IPS-11a (cell line): ENCODE data around the gene DNAAF8.

ENCODE experiments used
- H3K4me3 ChIP-seq: one replicate; pipeline ENCODE4 v1.5.1; 2013; ENCODE audit warnings: low read depth, low read length, control low read depth

DNAAF8 gene

GRCh38 chr16:4734063-4734729, at the start of gene DNAAF8, which contains the start of gene ANKS3:
DNAAF8 (plus strand) TSS chr16:4734537; CDS start chr16:4736515, 1,978 bp downstream.
ANKS3 (minus strand) TSS chr16:4734271; CDS start chr16:4730149, 4,122 bp downstream.
- H3K4me3 ChIP-seq = peak within 1 kb of the TSS; percentile 92

- H3K4me3 ChIP-seq = no peak overlapping the region
Measured at GRCh38 chr16:4684763-4685162, 49.6 kb upstream of the DNAAF8 start.

GRCh38 chr16:4685292-4685691, 49.0 kb upstream of the DNAAF8 start:
- H3K4me3 ChIP-seq = no peak overlapping the region

- H3K4me3 ChIP-seq = no peak overlapping the region
Measured at GRCh38 chr16:4685776-4686496, 48.4 kb upstream of the DNAAF8 start.

GRCh38 chr16:4686497-4687210, 47.7 kb upstream of the DNAAF8 start:
- no peak overlapping the region for H3K4me3 ChIP-seq

DNA sequence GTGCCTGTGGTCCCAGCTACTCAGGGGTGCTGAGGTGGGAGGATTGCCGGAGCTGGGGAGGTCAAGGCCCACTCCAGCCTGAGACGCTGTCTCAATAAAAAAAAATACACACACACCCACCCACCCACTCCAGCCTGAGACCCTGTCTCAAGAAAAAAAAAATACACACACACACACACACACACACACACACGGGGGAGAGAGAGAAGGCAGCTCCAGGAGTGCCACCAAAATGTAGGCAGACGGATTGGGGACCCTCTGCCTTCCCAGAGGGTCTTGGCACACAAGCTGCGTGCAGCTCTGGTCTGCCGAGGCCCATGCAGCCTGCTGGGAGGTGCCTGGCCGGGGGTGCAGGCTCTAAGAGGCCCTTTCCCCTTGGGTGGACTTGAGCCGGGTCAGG, 46.9 kb upstream of the DNAAF8 start:
- no peak overlapping the region for H3K4me3 ChIP-seq

- H3K4me3 ChIP-seq = no peak overlapping the region
Measured at GRCh38 chr16:4687946-4688673, 46.2 kb upstream of the DNAAF8 start.

- H3K4me3 ChIP-seq = no peak overlapping the region
Measured at GRCh38 chr16:4688674-4689045, 45.7 kb upstream of the DNAAF8 start.

- H3K4me3 ChIP-seq = no peak overlapping the region
Measured at GRCh38 chr16:4689091-4689671, 45.2 kb upstream of the DNAAF8 start.

GRCh38 chr16:4689864-4690704, 44.3 kb upstream of the DNAAF8 start:
- H3K4me3 ChIP-seq = no peak overlapping the region

DNA sequence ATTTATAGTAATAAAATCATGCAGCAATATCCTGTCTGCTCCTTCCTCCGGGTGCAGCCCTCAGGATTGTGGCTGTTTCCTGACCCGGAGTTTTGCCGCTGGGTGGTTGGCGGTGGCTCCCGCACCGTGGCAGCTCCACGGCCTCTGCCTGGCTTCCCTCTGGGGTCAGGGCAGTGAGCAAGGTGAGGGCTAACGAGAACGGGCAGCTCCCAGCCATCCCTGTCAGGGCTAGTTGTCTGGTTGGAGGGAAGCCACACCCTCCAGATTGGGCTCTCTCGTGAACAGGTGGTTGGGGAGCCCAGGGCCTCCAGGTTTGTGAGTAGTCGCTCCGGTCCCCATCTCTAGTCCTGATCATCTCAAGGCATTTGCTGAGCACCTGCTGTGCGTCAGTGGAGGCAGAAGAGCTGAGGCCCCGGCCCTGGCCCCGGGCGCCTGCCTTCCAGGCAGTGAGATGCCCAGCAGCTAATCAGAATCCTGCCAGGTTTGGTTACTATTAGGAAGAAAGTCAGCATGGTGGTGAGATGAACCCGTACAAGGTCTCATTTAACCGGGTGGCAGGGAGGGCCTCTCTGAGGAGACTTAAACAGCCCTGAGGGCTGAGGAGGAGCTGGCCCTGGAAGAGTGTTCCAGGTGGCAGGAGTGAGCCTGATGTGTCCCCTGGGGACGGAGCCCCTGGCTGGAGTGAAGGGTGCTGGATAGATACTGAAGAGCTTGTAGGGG, 43.2 kb upstream of the DNAAF8 start:
- no peak overlapping the region for H3K4me3 ChIP-seq

DNA sequence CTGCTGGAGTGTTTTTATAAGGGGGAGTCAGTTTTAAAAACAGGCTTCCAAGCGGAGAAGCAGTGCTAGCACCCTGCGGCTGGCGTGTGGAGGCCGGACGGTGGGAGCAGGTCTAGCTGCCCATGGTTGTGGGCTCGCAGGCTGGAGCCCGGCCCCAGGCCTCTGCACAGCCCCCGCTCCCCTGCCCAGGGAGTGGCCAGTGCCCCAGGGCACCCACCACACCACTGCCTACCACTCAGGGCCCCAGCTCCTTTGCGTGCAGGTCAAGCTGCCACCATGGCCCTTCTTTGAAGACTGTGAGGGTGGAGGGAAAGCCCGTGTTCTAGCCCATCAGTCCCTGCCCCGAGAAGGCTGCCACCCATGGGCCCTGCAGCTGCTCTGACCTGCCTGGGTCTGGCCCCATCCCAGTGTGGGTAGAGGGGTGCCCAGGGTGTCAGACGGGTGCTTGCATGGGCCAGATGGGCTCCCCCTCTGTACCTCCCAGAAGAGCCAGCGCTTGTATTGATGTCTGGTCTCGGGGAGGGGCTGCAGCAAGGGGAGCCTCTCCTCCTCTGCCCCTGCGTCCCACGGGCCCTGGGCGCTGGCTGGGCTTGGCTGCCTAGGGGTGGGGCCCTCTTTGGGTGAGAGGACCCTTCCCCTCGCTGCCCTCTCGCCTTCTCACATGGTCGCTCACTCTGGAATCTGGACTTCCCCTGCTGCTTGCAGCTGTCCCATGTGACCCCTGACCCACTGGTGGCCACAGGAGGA, 42.5 kb upstream of the DNAAF8 start:
- no peak overlapping the region for H3K4me3 ChIP-seq

- peak overlapping the region; percentile 47 for H3K4me3 ChIP-seq
Measured at GRCh38 chr16:4692460-4693295, 41.7 kb upstream of the DNAAF8 start.

DNA sequence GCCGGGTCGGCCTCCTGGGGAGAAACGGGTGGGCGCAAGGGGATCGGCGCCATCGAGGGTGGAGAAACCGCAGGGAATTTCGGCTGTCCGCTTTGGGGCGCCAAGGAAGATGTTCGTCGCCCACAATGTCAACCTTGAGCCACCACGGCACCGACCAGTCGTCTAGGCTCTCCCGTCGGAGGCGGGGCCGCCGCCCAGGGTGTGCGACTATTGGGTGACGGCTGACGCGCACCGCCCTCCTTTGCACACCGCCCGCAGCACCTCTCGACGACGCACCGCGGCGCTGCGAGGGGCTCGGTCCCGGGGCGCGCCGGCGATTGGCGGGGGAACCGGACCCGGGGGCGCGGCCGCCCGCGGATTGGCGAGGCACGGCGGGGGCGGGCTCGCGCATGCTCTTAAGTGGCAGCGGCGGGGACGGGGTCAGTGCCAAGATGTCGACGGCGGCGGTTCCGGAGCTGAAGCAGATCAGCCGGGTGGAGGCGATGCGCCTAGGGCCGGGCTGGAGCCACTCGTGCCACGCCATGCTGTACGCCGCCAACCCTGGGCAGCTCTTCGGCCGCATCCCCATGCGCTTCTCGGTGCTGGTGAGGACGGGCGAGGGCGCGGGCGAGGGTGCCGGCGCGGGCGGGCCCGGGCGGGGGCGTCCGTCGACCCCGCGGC, 40.9 kb upstream of the DNAAF8 start, which contains the start of gene NUDT16L1:
TSS of gene NUDT16L1 (plus strand) at position 267 of the 660 bp plus-strand sequence. CDS start at position 432, 165 bp downstream.
- peak within 1 kb of the TSS; percentile 92 for H3K4me3 ChIP-seq

- peak overlapping the region; percentile 92 for H3K4me3 ChIP-seq
Measured at GRCh38 chr16:4693956-4694641, 40.2 kb upstream of the DNAAF8 start.
